Tibial nerve (tissue), 4 donors: ENCODE data around the gene LGALS7B.

ENCODE experiments used
- CTCF ChIP-seq, 5 experiments: fragments of 200-600 bp in 3 of 5; fragments of 450-650 bp in 2 of 5; sonication (generic) in 3 of 5; IDR thresholded peaks; one replicate each; pipeline ENCODE4 v1.5.1; 2016 to 2019; ENCODE audit warnings: antibody characterized with exemption in 5 of 5, mild to moderate bottlenecking in 3 of 5, moderate library complexity in 2 of 5
- EP300 ChIP-seq, 2 donors: sonication (generic); formaldehyde crosslinking; IDR thresholded peaks; one replicate each; pipeline ENCODE4 v1.6.1; 2017; ENCODE audit warnings: antibody characterized with exemption in 2 of 2, mild to moderate bottlenecking in 1 of 2
- POLR2A ChIP-seq, 2 donors: fragments of 450-650 bp; IDR thresholded peaks; one replicate each; pipeline ENCODE4 v1.6.1; 2017; ENCODE audit warnings: antibody characterized with exemption in 2 of 2, mild to moderate bottlenecking in 2 of 2, moderate library complexity in 2 of 2

GRCh38 chr19:38838986-38839761 lies 50.2 kb downstream of the LGALS7B start:
- TF ChIP-seq EP300 (IDR thresholded peaks at IDR 0.05) (no peak), POLR2A (IDR thresholded peaks at IDR 0.05) (no peak), CTCF (IDR thresholded peaks at IDR 0.05) (no peak)
